Stimulated activated CD8-positive, alpha-beta memory T cell treated with anti-CD3 and anti-CD28 coated beads, Interleukin-7, amount 100 ng/mL, for 1 hour (primary cell): Measurements from ENCODE around the gene STK24.

ENCODE experiments used
- DNase-seq, 2 donors: peaks; one replicate each; pipeline ENCODE4 v3.0.0-alpha.2; 2020; ENCODE audit warnings: low read depth in 2 of 2

The STK24 gene

DNA sequence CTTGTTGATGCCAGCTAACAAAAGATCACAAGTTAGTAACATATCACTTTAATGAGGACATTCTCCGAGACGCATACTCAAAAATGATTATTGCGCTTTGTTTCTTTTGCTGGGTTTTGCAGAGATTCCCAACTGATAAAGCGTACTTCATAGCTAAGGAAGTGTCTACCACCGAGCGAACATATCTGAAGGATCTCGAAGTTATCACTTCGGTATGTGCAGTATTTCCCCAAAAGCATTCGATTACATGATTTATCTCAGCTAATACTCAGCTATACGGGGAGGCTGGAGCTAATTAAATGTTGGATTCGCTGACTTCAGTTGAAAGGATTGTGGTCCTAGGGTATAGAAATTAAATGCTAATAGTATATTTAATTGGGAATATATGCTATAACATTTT is 166.3 kb downstream of the STK24 start:
- DNase-seq: no peak

DNA sequence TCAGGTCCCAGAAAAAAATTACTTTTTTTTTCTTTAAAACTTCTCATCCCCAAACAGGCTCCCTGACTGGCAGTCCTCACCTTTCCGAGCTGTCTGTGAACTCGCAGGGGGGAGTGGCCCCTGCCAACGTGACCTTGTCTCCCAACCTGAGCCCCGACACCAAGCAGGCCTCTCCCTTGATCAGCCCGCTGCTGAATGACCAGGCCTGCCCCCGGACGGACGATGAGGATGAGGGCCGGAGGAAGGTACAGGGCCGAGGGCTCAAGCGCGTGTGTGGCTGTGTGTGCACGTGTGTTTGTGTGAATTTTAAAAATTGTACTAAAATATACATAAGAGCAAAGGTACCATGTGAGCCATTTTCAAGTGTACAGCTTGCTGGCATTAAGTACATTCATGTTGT is 167.6 kb downstream of the STK24 start:
- DNase-seq: no peak

DNA sequence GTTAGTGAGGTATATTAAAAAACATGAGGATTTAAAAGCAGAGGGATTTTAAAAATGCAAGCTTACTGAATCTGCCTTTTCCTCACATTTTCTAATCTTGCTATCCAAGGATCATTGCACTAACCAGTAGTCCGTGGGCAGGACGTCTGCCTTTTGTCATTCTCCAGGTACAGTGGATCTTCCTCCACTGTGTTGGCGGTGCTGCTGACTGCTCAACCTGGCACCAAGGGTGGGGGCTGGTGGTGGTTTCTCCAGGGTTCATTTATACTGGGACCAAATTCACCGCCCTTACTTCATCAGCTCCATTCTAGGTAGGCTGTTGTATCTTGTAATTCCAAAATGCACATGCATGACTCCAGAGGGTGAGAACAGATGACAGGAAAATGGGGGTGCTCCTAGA is 169.3 kb downstream of the STK24 start:
- no peak for DNase-seq

DNA sequence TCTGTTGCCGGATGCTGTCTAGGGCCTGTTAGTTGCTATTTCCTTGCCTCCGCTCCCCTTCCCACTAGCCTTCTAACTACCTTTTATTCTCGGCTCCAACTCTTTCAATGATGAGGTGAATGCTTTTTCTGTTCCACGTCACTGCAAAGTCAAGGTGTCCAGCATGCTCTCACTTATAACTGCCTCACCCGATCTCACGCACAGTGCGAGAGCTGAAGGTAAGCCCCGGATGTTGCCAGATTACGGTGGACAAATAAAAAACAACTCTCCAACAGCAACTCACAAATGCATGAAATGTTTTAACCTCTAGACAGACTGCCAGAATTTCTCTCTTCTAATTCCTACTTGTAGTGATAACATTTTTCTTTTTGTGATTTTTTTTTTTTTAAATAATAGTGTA is 169.9 kb downstream of the STK24 start:
- DNase-seq: no peak

GRCh38 chr13:98406427-98406826 is 170.5 kb downstream of the STK24 start:
- no peak for DNase-seq

GRCh38 chr13:98405690-98406344 is 171.1 kb downstream of the STK24 start:
- no peak for DNase-seq

DNA sequence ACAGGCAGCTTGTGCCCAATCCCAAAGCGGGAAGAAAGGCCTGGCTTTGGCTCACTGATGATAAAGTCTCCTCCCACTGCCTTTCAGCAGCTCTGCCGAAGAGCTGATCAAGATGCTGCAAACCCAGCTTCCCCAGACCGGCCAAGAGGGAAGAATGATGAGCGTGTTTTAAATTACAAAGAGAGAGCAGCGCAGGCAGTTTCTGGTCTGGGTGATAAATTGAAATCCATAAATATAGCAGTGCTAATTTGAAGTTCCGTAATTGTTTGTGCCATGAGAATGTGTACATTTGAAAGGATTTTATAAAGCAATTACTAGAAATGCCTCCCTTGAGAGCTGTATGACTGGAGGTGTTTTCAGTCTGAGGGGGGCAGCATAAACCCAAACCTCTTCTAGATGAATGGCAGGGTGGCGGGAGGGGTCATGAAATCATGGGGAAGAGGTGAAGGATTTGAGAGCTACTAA is 171.8 kb downstream of the STK24 start:
- DNase-seq: no peak

GRCh38 chr13:98403076-98403475 is 173.8 kb downstream of the STK24 start:
- DNase-seq: no peak

DNA sequence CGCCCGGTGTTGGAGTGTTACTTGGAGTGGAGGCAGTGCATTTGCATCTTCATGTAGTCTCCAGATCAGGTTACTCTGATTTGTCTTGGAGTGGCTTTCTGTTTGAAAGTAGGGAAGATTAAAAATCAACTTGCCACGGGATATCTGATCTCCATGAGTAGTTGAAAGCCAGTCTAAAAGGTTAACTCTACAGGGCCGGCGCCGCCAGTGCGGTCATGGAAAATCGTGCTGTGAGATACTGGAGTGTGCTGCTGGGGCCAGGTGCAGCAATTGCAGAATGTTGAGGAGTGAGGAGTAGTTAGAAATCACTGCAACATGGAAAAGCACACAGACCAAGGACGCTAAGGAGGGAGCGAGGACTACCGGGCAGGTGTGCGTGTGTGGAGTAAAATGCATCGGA is 175.0 kb downstream of the STK24 start:
- no peak for DNase-seq

GRCh38 chr13:98399756-98400155 is 177.2 kb downstream of the STK24 start:
- DNase-seq: no peak

DNA sequence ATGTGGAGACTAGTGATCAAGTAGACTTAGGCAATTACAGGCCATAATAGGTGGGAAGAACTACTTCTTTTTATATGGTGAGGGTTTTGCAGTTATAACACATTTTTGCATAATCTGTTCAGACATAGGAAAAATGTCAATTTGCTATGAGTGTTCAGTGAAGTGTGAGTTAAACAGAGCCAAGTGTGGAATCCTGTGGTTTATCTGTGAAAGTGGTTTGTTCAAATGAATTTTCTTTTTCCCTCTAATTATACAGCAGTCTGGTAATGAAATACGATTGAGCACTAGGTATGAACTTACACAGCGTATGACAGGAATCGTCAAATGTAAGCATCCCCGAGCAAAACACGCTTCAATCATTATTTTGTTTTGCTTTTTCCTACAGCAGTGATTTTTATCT is 178.3 kb downstream of the STK24 start:
- no peak for DNase-seq

GRCh38 chr13:98397861-98398260 is 179.0 kb downstream of the STK24 start:
- no peak for DNase-seq

DNA sequence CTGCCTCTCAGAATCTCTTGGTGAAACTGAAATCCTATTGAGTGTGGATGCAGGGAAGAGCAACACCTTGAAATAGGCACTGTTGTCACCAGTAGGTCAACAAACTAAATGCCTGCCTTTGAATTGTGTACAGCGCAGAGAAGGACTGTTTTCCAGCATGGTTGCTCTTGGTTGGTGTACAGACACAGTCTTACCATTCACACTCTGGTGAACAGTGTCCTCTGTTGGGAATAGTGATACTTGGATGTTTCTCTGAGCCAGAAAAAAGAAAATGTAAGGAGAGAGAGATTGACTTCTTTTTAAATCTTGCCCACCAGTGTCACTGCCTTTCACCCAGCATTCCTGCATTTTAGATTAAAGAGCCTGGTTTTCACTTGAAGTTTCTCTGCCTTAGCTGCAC is 179.7 kb downstream of the STK24 start:
- no peak for DNase-seq

DNA sequence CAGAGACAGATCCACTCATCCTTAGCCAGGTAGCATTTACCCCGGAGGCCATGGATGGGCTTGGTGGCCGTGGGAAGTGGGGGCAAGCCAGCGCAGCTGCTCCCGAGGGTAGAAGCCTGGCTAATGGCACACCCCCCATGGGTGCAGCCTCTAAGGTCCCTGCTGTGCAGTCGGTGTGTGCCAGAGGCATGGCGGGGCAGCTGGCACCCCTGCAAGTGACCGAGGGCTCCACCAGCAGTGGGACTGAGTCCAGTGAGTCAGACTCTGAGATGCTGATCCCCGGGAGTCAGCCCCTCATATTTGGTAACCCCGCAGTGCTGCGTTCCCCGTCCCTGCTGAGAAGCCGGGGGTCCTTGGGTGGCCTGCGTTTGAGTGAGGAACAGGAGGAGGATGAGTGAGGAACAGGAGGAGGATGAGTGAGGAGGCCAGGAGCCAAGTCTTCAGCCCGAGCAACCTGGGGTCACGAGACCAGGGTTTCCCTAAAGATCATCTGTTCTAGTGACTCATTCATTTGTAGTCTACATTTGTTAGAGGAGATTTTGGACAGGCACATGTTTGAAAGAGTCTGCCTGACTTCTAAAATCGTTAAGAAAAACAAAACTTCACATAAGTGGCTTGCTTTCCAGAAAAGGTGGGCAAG is 180.7 kb downstream of the STK24 start:
- DNase-seq: no peak
